Effector memory CD4-positive, alpha-beta T cell (primary cell): ENCODE data around the gene NAA80.

Experiments
- DNase-seq, 3 donors: peaks; one replicate each; pipeline ENCODE4 v3.0.0-alpha.2; 2020
- H3K27ac ChIP-seq: 2 replicates; pipeline ENCODE4 v1.7.0; 2013; ENCODE audit warnings: mild to moderate bottlenecking, low read length, moderate library complexity; ENCODE audit not compliant: insufficient read depth, poor library complexity, severe bottlenecking
- H3K27me3 ChIP-seq: replicated peaks from 2 replicates; pipeline ENCODE4 v1.7.0; 2013; ENCODE audit warnings: mild to moderate bottlenecking, low read length; ENCODE audit not compliant: insufficient read depth, control insufficient read depth, poor library complexity, severe bottlenecking
- H3K36me3 ChIP-seq: 2 replicates; pipeline ENCODE4 v1.7.0; 2013; ENCODE audit warnings: mild to moderate bottlenecking, low read length, moderate library complexity; ENCODE audit not compliant: control insufficient read depth, insufficient read depth
- H3K4me1 ChIP-seq: 2 replicates; pipeline ENCODE4 v1.7.0; 2013; ENCODE audit warnings: low read length, mild to moderate bottlenecking; ENCODE audit not compliant: control insufficient read depth, insufficient read depth, poor library complexity, severe bottlenecking
- H3K4me3 ChIP-seq: 2 replicates; pipeline ENCODE4 v1.7.0; 2013; ENCODE audit warnings: low read length, low read depth, mild to moderate bottlenecking; ENCODE audit not compliant: insufficient read depth, poor library complexity, severe bottlenecking
- H3K9me3 ChIP-seq: 2 replicates; pipeline ENCODE4 v1.7.0; 2013; ENCODE audit warnings: mild to moderate bottlenecking, low read length, moderate library complexity; ENCODE audit not compliant: control insufficient read depth

The NAA80 gene

DNA sequence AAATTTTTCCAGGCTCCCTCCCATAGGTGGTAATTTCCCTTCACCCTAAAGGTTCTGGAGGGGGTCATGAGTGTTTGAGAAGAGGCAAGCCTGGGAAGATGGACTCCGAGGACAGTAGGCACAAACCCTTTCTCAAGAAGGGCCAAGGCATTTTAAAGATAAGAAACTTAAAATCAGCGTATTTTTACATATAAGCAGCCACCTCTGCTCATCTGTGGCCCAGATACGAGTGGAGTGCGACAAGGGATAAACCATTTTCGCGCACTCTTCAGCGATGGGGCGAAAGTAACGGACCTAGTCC is 40.9 kb upstream of the NAA80 start:
- Histone ChIP-seq H3K4me1 (peaks cover 36% of the 10 kb centered on the region), H3K36me3 (no peaks in the 10 kb centered on the region), H3K27me3 (no peaks in the 10 kb centered on the region), H3K27ac (peak overlapping the region; percentile 95), H3K9me3 (no peaks in the 10 kb centered on the region), H3K4me3 (peak overlapping the region; percentile 51)
- no peak for DNase-seq

DNA sequence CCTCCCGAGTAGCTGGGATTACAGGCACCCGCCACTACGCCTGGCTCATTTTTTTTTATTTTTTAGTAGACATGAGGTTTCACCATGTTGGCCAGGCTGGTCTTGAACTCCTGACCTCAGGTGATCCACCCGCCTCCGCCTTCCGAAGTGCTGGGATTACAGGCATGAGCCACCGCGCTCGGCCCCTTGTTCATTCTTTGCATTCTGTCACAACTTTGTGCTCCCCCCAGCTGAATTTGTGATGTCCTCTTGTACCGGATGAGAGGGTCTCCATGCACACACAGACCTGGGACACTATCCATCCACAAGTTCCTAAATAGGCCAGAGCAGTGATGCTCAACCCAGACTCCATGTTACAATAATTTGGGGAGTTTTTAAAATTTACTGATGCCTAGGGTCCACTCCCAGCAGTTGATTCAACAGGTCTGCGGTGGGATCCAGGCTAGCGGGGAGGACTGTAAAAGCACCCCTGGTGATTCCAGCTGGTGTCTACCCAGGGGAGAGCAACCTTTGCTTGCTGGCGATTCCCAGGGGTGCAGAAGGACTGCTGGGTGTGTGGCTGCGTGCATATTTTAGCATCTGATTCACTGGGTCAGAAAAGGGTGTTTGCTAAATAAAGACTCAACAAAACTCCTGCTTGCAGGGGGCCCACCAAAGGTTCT is 40.4 kb upstream of the NAA80 start:
- no peak for DNase-seq
- Histone ChIP-seq H3K4me3 (peak overlapping the region; percentile 51), H3K27me3 (no peaks in the 10 kb centered on the region), H3K27ac (peak overlapping the region; percentile 95), H3K4me1 (peaks cover 39% of the 10 kb centered on the region), H3K9me3 (no peaks in the 10 kb centered on the region), H3K36me3 (no peaks in the 10 kb centered on the region)

DNA sequence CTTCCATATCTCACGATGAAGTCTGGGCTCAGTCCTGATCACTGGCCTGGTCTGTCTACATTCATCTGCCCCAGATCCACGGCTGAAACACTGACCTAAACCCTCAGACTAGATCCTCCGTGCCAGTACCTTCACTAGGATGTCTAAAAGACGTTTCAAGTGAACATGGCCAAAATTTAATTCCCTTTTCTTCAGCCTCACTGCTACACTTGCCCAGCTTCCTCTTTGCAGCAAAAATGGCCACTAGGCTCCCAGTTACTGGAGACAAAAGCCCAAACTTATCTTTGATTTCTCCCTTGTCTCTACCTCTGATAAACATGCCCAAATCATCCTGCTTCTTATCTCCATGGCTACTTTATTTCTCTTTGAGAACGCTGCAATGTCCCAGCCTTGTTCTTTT is 39.8 kb upstream of the NAA80 start:
- H3K27ac ChIP-seq, result peak overlapping the region; percentile 95

DNA sequence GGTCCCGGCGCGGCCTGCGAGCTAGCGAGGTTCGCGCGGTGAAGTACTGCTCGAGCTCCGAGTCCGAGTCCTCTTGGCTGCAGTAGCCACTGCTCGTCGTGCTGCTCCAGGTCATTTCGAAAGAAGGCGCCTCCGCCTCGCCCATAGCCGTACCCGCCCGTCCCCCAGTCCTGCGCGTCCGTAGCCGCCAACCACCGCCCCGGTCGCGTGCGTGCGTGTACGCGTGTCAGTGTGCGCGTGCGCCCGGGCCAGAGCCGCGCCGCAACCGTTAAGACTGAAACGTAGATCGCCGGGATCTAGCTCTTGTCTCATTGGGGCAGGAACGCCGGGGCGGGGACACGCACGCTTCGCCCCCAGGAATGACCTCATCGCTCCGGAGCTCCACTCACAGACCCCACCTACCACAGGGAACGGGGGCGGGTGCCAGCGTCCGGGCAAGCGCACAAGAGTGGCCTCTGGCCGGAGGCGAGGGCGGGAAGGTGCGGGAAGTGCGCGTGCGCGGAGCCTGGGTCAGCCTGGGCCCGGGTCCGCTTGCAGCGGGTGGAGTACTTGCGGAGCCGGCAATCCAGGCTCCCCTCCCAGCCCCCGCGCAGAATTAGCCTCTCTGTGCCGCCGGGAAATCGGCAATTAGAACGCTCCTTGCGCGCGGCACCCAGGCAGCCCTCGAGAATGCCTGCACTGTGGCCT is 38.1 kb upstream of the NAA80 start:
- Histone ChIP-seq H3K4me3 (peak overlapping the region; percentile 77), H3K4me1 (peaks cover 52% of the 10 kb centered on the region), H3K36me3 (no peaks in the 10 kb centered on the region), H3K27me3 (no peaks in the 10 kb centered on the region), H3K9me3 (no peaks in the 10 kb centered on the region), H3K27ac (peak overlapping the region; percentile 95)
- peak; percentile 86 to 94 (median 90) for DNase-seq

More for the DNA sequence above, 39.8 kb upstream of the NAA80 start:
- H3K4me1 ChIP-seq, result peaks cover 45% of the 10 kb centered on the region
- H3K36me3 ChIP-seq, result no peaks in the 10 kb centered on the region
- no peak for DNase-seq
- no peaks in the 10 kb centered on the region for H3K9me3 ChIP-seq
- peak overlapping the region; percentile 77 for H3K4me3 ChIP-seq
- H3K27me3 ChIP-seq, result no peaks in the 10 kb centered on the region

DNA sequence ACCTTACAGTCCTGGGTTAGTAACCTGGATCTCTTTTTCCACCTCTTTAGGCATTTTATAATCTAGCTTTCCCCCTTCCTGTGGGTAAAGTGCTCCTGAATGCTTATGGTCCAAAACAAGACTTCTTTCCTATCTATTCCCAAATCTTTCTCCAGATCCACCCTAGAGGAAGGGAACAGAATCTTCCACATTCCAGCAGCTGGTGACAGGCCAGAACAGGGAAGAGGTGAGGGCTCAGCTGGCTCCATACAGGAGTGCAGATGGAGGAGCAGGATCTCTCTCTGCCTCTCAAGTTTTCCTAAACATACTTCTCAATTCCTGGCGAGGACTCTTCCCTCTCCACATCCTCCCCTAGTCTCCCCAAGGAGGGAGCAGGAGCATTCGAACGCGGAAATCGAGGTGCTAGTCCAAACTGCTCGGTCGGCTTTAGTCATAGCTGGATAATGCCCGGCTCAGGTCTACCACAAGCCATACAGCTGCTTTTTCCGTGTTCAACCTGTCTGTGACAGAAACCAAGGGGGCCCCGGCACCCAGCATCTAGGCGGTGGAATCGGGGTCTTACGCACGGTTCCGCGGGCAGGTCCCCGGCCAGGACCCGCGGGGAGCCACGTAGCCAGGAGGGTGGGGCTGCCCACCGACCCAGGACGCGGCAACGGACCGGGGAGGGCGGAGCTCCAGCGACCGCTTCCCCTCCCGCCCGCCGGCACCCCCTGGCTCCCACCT is 37.4 kb upstream of the NAA80 start:
- Histone ChIP-seq H3K36me3 (peaks cover 7% of the 10 kb centered on the region), H3K4me1 (peaks cover 52% of the 10 kb centered on the region), H3K4me3 (peak overlapping the region; percentile 77), H3K9me3 (no peaks in the 10 kb centered on the region), H3K27me3 (no peaks in the 10 kb centered on the region), H3K27ac (peak overlapping the region; percentile 95)
- DNase-seq, result no peak

DNA sequence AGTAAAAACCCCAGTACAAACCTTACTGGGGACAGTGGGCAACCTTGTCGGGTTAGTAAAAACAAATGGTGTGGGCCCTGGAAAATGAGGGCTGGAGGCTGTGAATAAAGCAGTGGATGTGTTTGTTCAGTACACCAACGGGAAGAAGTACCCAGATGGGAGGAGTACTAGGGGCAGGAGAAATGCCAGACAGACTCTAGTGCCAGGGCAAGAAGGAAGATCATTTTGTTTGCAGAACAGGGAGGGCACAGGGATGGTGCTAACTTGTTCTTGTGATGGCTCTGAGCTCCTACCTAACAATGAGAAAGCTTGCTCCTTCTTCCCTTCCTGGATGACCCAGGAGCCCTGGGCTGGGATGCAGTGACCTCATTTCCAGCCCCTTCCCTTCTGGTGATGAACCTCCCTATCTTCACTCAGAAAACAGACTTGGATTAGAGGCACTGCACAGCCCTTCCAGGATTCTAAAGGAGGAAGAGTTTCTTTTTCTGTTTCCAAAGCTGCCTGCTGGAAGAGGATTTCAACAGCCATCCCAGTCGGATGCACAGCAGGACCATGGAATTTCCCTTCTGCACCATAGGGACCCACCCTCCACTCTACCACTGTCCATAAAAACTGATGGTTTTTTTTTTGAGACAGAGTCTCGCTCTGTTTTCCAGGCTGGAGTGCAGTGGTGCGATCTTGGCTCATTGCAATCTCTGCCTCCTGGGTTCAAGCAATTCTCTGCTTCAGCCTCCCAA is 35.3 kb upstream of the NAA80 start:
- Histone ChIP-seq H3K4me1 (peaks cover 33% of the 10 kb centered on the region), H3K36me3 (peaks cover 25% of the 10 kb centered on the region), H3K27me3 (no peaks in the 10 kb centered on the region)

DNA sequence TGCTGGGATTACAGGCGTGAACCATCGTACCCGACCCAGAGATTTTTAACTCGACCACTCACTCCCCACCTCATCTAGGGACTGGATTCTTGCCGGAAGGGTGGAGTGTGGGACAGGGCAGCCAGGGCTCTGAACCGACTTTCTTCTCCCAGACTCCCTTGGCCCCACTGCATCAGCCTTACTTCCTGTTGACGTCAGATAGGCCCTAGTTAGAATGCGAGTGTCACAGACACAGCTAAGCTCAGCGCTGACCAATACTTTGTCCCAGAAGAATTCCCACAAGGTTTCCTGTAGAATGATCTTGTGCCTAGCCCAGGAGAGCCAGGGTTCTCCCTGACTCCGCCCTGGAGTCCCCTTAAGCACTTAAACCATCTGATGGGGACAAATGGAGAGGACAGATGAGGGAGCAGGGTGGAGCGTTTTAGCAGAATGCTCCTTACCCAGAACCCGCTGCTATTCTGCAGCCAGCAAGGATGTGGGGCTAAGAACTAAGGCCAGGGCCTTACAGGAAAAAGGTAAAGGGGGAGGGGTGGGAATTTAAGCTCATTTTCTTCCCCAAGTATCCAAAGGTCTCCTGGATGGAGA is 34.6 kb upstream of the NAA80 start:
- Histone ChIP-seq H3K4me3 (no peak overlapping the region), H3K36me3 (peaks cover 25% of the 10 kb centered on the region), H3K27ac (peak overlapping the region; percentile 95), H3K27me3 (no peaks in the 10 kb centered on the region), H3K9me3 (no peaks in the 10 kb centered on the region), H3K4me1 (peaks cover 31% of the 10 kb centered on the region)
- no peak for DNase-seq

More for the DNA sequence above, 35.3 kb upstream of the NAA80 start:
- Histone ChIP-seq H3K27ac (peak overlapping the region; percentile 95), H3K9me3 (no peaks in the 10 kb centered on the region), H3K4me3 (no peak overlapping the region)
- no peak for DNase-seq

DNA sequence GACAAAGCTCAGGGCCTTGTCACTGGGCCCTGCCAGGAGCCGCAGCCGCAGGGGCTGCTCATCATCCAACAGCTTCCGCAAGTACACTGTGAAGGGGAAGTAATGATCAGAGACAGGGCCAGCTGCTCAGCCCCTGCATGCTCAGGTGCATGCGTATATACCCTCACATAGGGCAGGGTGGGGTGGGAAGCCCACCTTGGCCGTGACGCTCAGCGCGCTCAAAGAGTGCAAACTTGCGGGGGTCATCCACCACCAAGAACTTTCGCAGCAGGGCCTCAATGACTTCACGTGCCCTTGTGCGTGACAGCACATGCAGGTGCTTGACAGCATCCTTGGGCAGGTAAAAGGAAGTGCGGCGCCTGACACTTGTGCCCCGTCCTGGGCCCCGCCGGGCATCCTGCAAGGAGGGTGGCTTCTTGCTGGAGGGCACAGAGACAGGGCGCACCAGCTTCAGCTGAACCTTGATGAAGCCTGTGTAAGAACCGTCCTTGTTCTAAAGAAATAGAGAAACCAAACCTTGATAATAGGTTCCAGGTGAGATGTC is 32.2 kb upstream of the NAA80 start:
- no peaks in the 10 kb centered on the region for H3K9me3 ChIP-seq
- H3K36me3 ChIP-seq, result peaks cover 25% of the 10 kb centered on the region
- no peak overlapping the region for H3K4me3 ChIP-seq
- H3K27ac ChIP-seq, result no peak overlapping the region
- no peak for DNase-seq
- H3K4me1 ChIP-seq, result peaks cover 41% of the 10 kb centered on the region
- H3K27me3 ChIP-seq, result no peaks in the 10 kb centered on the region

DNA sequence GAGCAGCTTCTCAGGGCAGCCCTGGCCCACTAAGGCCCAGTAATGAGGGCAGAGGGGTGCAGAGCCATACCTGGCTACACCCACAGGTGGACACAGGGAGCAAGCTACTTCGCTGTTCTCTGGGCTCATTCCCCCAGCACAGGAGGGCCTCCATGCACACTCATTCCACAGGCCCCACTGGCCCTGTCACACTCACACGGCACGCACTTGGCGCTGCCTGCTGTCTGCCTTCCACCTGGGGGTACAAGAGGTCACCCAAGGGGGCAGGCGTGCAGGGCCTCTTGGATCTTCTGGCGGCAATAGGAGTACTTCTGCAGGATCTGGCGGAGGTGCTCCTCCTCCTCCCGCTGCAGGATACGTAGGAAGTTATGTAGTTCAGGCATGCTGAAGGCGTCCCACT is 31.1 kb upstream of the NAA80 start:
- no peak overlapping the region for H3K4me3 ChIP-seq
- H3K27me3 ChIP-seq, result no peaks in the 10 kb centered on the region
- no peak overlapping the region for H3K27ac ChIP-seq
- DNase-seq, result no peak
- no peaks in the 10 kb centered on the region for H3K9me3 ChIP-seq
- peaks cover 25% of the 10 kb centered on the region for H3K36me3 ChIP-seq
- peaks cover 33% of the 10 kb centered on the region for H3K4me1 ChIP-seq
